ENCODE results near the gene GSTCD.
"Not testable (repeated sequence)": the region's sequence is repeated elsewhere in the genome, so short reads cannot be mapped to it uniquely, and the experiment has no call there.

The GSTCD gene

GRCh38 chr4:105670684-105671083 lies 37.9 kb upstream of the GSTCD start:
- H3K4me3 ChIP-seq (ENCODE audit: low read depth, low read length): no peak overlapping the region
- no peak for DNase-seq (ENCODE audit: low read depth)
- in situ Hi-C loops (cut with HindIII; ENCODE audit: low sequenced_read_pairs): no loop called here
- no peak for TF ChIP-seq CTCF (IDR thresholded peaks at IDR 0.05; ENCODE audit: low read depth, low read length, missing control alignments)

- in situ Hi-C loops (cut with HindIII; ENCODE audit: low sequenced_read_pairs): no loop called here
- no peak overlapping the region for H3K4me3 ChIP-seq (ENCODE audit: low read depth, low read length)
- no peak for TF ChIP-seq CTCF (IDR thresholded peaks at IDR 0.05; ENCODE audit: low read depth, low read length, missing control alignments)
- no peak for DNase-seq (ENCODE audit: low read depth)
Observed at GRCh38 chr4:105671301-105671700, 37.3 kb upstream of the GSTCD start.

- no peak overlapping the region for H3K4me3 ChIP-seq (ENCODE audit: low read depth, low read length)
- no peak for DNase-seq (ENCODE audit: low read depth)
- no peak for TF ChIP-seq CTCF (IDR thresholded peaks at IDR 0.05; ENCODE audit: low read depth, low read length, missing control alignments)
- in situ Hi-C loops (cut with HindIII; ENCODE audit: low sequenced_read_pairs): no loop called here
Observed at GRCh38 chr4:105674011-105674410, 34.6 kb upstream of the GSTCD start.

- TF ChIP-seq CTCF (IDR thresholded peaks at IDR 0.05; ENCODE audit: low read depth, low read length, missing control alignments): no peak
- no peak overlapping the region for H3K4me3 ChIP-seq (ENCODE audit: low read depth, low read length)
- in situ Hi-C loops (cut with HindIII; ENCODE audit: low sequenced_read_pairs): no loop called here
- DNase-seq (ENCODE audit: low read depth): no peak
Observed at GRCh38 chr4:105677709-105678108, 30.9 kb upstream of the GSTCD start.

GRCh38 chr4:105679186-105679585 lies 29.4 kb upstream of the GSTCD start:
- no peak for TF ChIP-seq CTCF (IDR thresholded peaks at IDR 0.05; ENCODE audit: low read depth, low read length, missing control alignments)
- no peak for DNase-seq (ENCODE audit: low read depth)
- in situ Hi-C loops (cut with HindIII; ENCODE audit: low sequenced_read_pairs): no loop called here
- no peak overlapping the region for H3K4me3 ChIP-seq (ENCODE audit: low read depth, low read length)

GRCh38 chr4:105683038-105683437 lies 25.5 kb upstream of the GSTCD start:
- TF ChIP-seq CTCF (IDR thresholded peaks at IDR 0.05; ENCODE audit: low read depth, low read length, missing control alignments): no peak
- in situ Hi-C loops (cut with HindIII; ENCODE audit: low sequenced_read_pairs): no loop called here
- H3K4me3 ChIP-seq (ENCODE audit: low read depth, low read length): no peak overlapping the region
- DNase-seq (ENCODE audit: low read depth): no peak

- no peak overlapping the region for H3K4me3 ChIP-seq (ENCODE audit: low read depth, low read length)
- in situ Hi-C loops (cut with HindIII; ENCODE audit: low sequenced_read_pairs): no loop called here
- no peak for TF ChIP-seq CTCF (IDR thresholded peaks at IDR 0.05; ENCODE audit: low read depth, low read length, missing control alignments)
Observed at GRCh38 chr4:105686571-105686970, 22.0 kb upstream of the GSTCD start.

GRCh38 chr4:105694812-105695211 lies 13.8 kb upstream of the GSTCD start:
- DNase-seq (ENCODE audit: low read depth); in situ Hi-C loops (cut with HindIII; ENCODE audit: low sequenced_read_pairs); H3K4me3 ChIP-seq (ENCODE audit: low read depth, low read length): not testable (repeated sequence)

More at GRCh38 chr4:105686571-105686970, 22.0 kb upstream of the GSTCD start:
- no peak for DNase-seq (ENCODE audit: low read depth)

GRCh38 chr4:105695832-105696231 lies 12.8 kb upstream of the GSTCD start:
- DNase-seq (ENCODE audit: low read depth); H3K4me3 ChIP-seq (ENCODE audit: low read depth, low read length); in situ Hi-C loops (cut with HindIII; ENCODE audit: low sequenced_read_pairs): not testable (repeated sequence)
